Stimulated activated CD4-positive, alpha-beta T cell treated with anti-CD3 and anti-CD28 coated beads, Interleukin-12 subunit alpha, Interleukin-12 subunit beta, amount 100 ng/mL, for 4 hours (primary cell): ENCODE results near the gene PHACTR2.
"Not testable (repeated sequence)": the region's sequence is repeated elsewhere in the genome, so short reads cannot be mapped to it uniquely, and the experiment has no call there.

Experiments used
- DNase-seq: peaks from one replicate; pipeline ENCODE4 v3.0.0-alpha.2; 2020

Gene PHACTR2

GRCh38 chr6:143773506-143774150, 95.9 kb downstream of the PHACTR2 start:
- DNase-seq, result no peak

GRCh38 chr6:143774347-143774746, 96.6 kb downstream of the PHACTR2 start:
- no peak for DNase-seq

- DNase-seq, result no peak
Measured at GRCh38 chr6:143775336-143775735, 97.6 kb downstream of the PHACTR2 start.

GRCh38 chr6:143778926-143779325, 101.2 kb downstream of the PHACTR2 start:
- no peak for DNase-seq

- DNase-seq, result no peak
Measured at GRCh38 chr6:143782481-143782880, 104.7 kb downstream of the PHACTR2 start.

GRCh38 chr6:143783077-143783476, 105.3 kb downstream of the PHACTR2 start:
- DNase-seq, result no peak

GRCh38 chr6:143784316-143784715, 106.6 kb downstream of the PHACTR2 start:
- no peak for DNase-seq

- not testable (repeated sequence) for DNase-seq
Measured at GRCh38 chr6:143786371-143786770, 108.6 kb downstream of the PHACTR2 start.

- no peak for DNase-seq
Measured at GRCh38 chr6:143792402-143793279, 114.9 kb downstream of the PHACTR2 start.

- DNase-seq, result no peak
Measured at GRCh38 chr6:143793280-143793619, 115.5 kb downstream of the PHACTR2 start.

GRCh38 chr6:143796551-143796950, 118.8 kb downstream of the PHACTR2 start:
- DNase-seq, result not testable (repeated sequence)

- DNase-seq, result not testable (repeated sequence)
Measured at GRCh38 chr6:143798487-143798886, 120.7 kb downstream of the PHACTR2 start.

GRCh38 chr6:143802833-143803565, 125.2 kb downstream of the PHACTR2 start:
- DNase-seq, result no peak

- no peak for DNase-seq
Measured at GRCh38 chr6:143803769-143804568, 126.2 kb downstream of the PHACTR2 start.

- DNase-seq, result no peak
Measured at GRCh38 chr6:143804835-143805239, 127.1 kb downstream of the PHACTR2 start.

GRCh38 chr6:143806282-143807102, 128.7 kb downstream of the PHACTR2 start:
- DNase-seq, result peak; percentile 74

- DNase-seq, result no peak
Measured at GRCh38 chr6:143807103-143807772, 129.5 kb downstream of the PHACTR2 start.

GRCh38 chr6:143810745-143811144, 133.0 kb downstream of the PHACTR2 start:
- DNase-seq, result no peak

GRCh38 chr6:143811501-143812157, 133.9 kb downstream of the PHACTR2 start:
- no peak for DNase-seq

GRCh38 chr6:143817621-143818020, 139.9 kb downstream of the PHACTR2 start:
- DNase-seq, result no peak

- no peak for DNase-seq
Measured at GRCh38 chr6:143821359-143821758, 143.6 kb downstream of the PHACTR2 start.
